Measurements from ENCODE around the gene IQCF2. TPM values are rescaled to one million over a fixed set of nuclear protein-coding genes. Genes with fewer than 3 reads are reported as not detected.

The IQCF2 gene
- total RNA-seq (2014; rRNA removed) (not detected in 2 replicates), Bru-seq, nascent RNA (not detected), BruChase-seq, experiment 1, labeled RNA remaining after a 6-hour chase (not detected), BruChase-seq, experiment 2, labeled RNA remaining after a 2-hour chase (not detected)
- long read RNA-seq: 0 reads

- Histone ChIP-seq H3K4me2 (ENCODE audit: low read length) (no peak within 1 kb of the TSS), H3K79me2 (ENCODE audit: low read length) (no peaks in the 10 kb centered on the region), H3K27me3 (ENCODE audit: low read length) (peaks cover 33% of the 10 kb centered on the region), H3K4me1 (ENCODE audit: insufficient read depth, low read length) (no peaks in the 10 kb centered on the region), H3K4me3 (ENCODE audit: low read length) (no peak within 1 kb of the TSS), H3K9me3 (ENCODE audit: low read length) (no peaks in the 10 kb centered on the region), H3K9ac (ENCODE audit: low read length) (no peak within 1 kb of the TSS), H3F3A (ENCODE audit: low read length, unreplicated experiment) (no peaks in the 10 kb centered on the region), H3K36me3 (ENCODE audit: low read depth, low read length) (no peaks in the 10 kb centered on the region), H2AFZ (ENCODE audit: low read length) (no peak within 1 kb of the TSS), H4K20me1 (ENCODE audit: low read length) (no peaks in the 10 kb centered on the region), H3K27ac (ENCODE audit: low read length) (no peak within 1 kb of the TSS), H3K9me2 (replicated peaks; ENCODE audit: low read length) (no peaks in the 10 kb centered on the region)
- no TSS peak for BruUV-seq (replicated peaks)
- intact Hi-C loops (cut with micrococcal nuclease): no loop called here
- CTCF ChIA-PET: no interaction called here
- POLR2A ChIA-PET (ENCODE audit: unreplicated experiment): no interaction called here
- ATAC-seq (no peak), DNase-seq (no peak)
- TF ChIP-seq CTCF (conservative IDR thresholded peaks at IDR 0.05; ENCODE audit: low read depth, low read length) (no peak), EZH2 (IDR thresholded peaks at IDR 0.05; ENCODE audit: low read length, unreplicated experiment) (no peak), EZH2phosphoT487 (IDR thresholded peaks at IDR 0.05; ENCODE audit: borderline replicate concordance, low read length) (no peak)
Measured at GRCh38 chr3:51860703-51861665, at the start of gene IQCF2. IQCF2 (plus strand) TSS chr3:51861615; CDS start chr3:51861667, 52 bp downstream.

- Histone ChIP-seq H3K4me2 (ENCODE audit: low read length) (no peak overlapping the region), H4K20me1 (ENCODE audit: low read length) (no peaks in the 10 kb centered on the region), H3K4me1 (ENCODE audit: insufficient read depth, low read length) (no peaks in the 10 kb centered on the region), H3F3A (ENCODE audit: low read length, unreplicated experiment) (no peaks in the 10 kb centered on the region), H3K36me3 (ENCODE audit: low read depth, low read length) (no peaks in the 10 kb centered on the region), H3K9me3 (ENCODE audit: low read length) (no peaks in the 10 kb centered on the region), H3K9ac (ENCODE audit: low read length) (no peak overlapping the region), H3K4me3 (ENCODE audit: low read length) (no peak overlapping the region), H2AFZ (ENCODE audit: low read length) (no peak overlapping the region), H3K27me3 (ENCODE audit: low read length) (peaks cover 13% of the 10 kb centered on the region), H3K79me2 (ENCODE audit: low read length) (no peaks in the 10 kb centered on the region), H3K9me2 (replicated peaks; ENCODE audit: low read length) (no peaks in the 10 kb centered on the region), H3K27ac (ENCODE audit: low read length) (no peak overlapping the region)
- ChIA-PET CTCF (no interaction called here), POLR2A (ENCODE audit: unreplicated experiment) (no interaction called here)
- ATAC-seq (no peak), DNase-seq (no peak)
- BruUV-seq (replicated peaks): no TSS peak
- intact Hi-C loops (cut with micrococcal nuclease): no loop called here
- TF ChIP-seq EZH2phosphoT487 (IDR thresholded peaks at IDR 0.05; ENCODE audit: borderline replicate concordance, low read length): no peak
- no peak for TF ChIP-seq EZH2 (IDR thresholded peaks at IDR 0.05; ENCODE audit: low read length, unreplicated experiment)
- TF ChIP-seq CTCF (conservative IDR thresholded peaks at IDR 0.05; ENCODE audit: low read depth, low read length): no peak
Measured at GRCh38 chr3:51813539-51813938, 47.9 kb upstream of the IQCF2 start.

GRCh38 chr3:51814034-51814433 lies 47.4 kb upstream of the IQCF2 start:
- CTCF ChIA-PET: no interaction called here
- no peak for ATAC-seq
- H3K9ac ChIP-seq (ENCODE audit: low read length): no peak overlapping the region
- H3K9me2 ChIP-seq (replicated peaks; ENCODE audit: low read length): no peaks in the 10 kb centered on the region
- H3K4me3 ChIP-seq (ENCODE audit: low read length): no peak overlapping the region
- TF ChIP-seq EZH2 (IDR thresholded peaks at IDR 0.05; ENCODE audit: low read length, unreplicated experiment): no peak
- no peak for TF ChIP-seq CTCF (conservative IDR thresholded peaks at IDR 0.05; ENCODE audit: low read depth, low read length)
- TF ChIP-seq EZH2phosphoT487 (IDR thresholded peaks at IDR 0.05; ENCODE audit: borderline replicate concordance, low read length): no peak
- no peak overlapping the region for H3K27ac ChIP-seq (ENCODE audit: low read length)
- no peaks in the 10 kb centered on the region for H3K9me3 ChIP-seq (ENCODE audit: low read length)
- H2AFZ ChIP-seq (ENCODE audit: low read length): no peak overlapping the region
- POLR2A ChIA-PET (ENCODE audit: unreplicated experiment): no interaction called here
- H3K4me2 ChIP-seq (ENCODE audit: low read length): no peak overlapping the region
- intact Hi-C loops (cut with micrococcal nuclease): no loop called here
- no TSS peak for BruUV-seq (replicated peaks)
- peaks cover 13% of the 10 kb centered on the region for H3K27me3 ChIP-seq (ENCODE audit: low read length)
- no peaks in the 10 kb centered on the region for H4K20me1 ChIP-seq (ENCODE audit: low read length)
- DNase-seq: no peak
- H3K4me1 ChIP-seq (ENCODE audit: insufficient read depth, low read length): no peaks in the 10 kb centered on the region
- no peaks in the 10 kb centered on the region for H3K79me2 ChIP-seq (ENCODE audit: low read length)
- no peaks in the 10 kb centered on the region for H3K36me3 ChIP-seq (ENCODE audit: low read depth, low read length)
- H3F3A ChIP-seq (ENCODE audit: low read length, unreplicated experiment): no peaks in the 10 kb centered on the region
